Ammon's horn (tissue), 1 donor: ENCODE measurements around the gene PRR14L.
"Not testable (repeated sequence)": the region's sequence is repeated elsewhere in the genome, so short reads cannot be mapped to it uniquely, and the experiment has no call there.

Source experiments
- DNase-seq: peaks from one replicate; pipeline ENCODE4 v3.0.0-alpha.2; 2016; ENCODE audit warnings: low spot score

The PRR14L gene

DNA sequence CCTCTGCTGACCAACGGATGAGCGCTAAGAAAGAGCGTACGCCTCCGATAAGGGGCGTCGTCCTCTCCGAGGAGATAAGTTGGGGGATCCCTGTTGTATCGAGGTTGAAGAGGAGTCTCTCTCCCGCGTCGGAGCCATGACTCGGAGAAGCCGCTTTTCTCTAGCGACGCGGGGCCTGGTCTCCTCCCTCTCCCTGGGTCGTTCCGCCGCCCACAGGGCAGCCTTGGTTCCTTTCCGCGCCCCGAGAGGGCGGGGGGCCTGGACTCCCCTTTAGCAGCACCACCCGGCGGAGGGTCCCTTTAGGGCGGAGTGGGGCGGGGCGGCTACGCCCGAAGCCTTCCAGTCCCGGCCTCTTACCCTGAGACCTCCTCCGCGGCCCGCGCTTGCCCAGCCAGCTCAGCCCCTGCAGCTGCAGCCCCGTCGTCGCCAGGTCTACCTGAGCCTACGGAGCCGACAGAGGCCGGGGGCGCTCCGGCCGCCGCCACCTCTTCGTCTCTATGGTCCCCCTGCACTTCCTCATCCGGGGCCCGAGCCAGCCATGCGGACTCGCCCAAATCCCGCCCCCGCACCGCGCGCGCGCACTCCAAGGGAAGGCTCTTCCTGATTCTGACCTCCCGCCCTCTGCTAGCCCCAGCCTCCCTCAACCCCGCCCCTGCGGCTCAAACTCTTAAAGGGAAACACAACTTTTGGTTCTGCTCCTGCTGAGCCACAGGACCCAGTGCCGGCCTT is at the start of gene PRR14L:
PRR14L (minus strand) TSS at position 497 of the 729 bp plus-strand sequence. CDS start 11,272 bp downstream, outside the sequence.
- peak; percentile 99 for DNase-seq

DNA sequence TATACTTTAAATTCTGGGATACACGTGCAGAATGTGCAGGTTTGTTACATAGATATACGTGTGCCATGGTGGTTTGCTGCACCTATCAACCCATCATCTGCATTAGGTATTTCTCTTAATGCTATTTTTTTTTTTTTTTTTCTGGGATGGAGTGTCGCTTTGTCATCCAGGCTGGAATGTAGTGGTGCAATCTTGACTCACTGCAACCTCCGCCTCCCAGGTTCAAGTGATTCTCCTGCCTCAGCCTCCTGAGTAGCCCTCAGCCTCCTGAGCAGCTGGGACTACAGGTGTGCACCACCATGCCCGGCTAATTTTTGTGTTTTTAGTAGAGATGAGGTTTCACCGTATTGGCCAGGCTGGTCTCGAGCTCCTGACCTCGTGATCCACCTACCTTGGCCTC is 49.4 kb upstream of the PRR14L start:
- not testable (repeated sequence) for DNase-seq

DNA sequence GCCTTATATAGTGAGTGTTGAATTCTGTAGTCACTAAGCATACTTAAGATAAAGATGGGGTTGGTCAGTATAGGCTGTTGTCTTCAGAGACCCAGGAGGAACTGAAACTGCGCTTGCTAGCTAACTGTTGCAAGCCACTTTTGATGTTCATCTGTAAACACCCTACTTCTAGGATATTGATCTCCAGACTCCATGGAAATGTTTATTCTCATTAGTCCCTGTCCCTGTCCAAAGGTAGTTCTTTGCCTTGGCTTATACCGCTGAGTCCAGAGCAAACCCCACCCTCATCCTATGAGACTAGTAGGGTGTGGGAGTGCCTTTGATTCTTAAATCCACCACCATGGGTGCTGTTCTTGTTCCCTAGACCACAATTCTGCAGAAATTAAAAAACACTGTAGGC is 40.3 kb upstream of the PRR14L start:
- peak; percentile 59 for DNase-seq

DNA sequence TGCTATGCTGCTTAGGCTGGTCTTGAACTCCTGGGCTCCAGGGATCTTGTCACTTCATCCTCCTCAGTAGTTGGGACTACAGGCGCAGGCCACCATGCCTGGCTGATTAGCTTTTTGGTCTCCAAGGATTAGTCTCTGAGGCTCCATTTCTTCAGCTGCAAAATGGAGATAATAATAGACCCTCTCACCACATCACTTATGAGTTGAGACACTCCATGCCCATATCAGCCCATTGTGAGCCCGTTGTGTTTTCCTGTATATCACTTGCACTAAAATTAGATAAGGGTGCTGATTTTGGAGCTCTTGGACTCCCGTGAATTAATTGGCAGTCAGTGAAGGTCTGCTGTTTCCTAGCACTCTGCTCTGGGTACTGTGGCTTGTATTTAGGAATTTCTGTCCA is 39.9 kb upstream of the PRR14L start:
- no peak for DNase-seq

DNA sequence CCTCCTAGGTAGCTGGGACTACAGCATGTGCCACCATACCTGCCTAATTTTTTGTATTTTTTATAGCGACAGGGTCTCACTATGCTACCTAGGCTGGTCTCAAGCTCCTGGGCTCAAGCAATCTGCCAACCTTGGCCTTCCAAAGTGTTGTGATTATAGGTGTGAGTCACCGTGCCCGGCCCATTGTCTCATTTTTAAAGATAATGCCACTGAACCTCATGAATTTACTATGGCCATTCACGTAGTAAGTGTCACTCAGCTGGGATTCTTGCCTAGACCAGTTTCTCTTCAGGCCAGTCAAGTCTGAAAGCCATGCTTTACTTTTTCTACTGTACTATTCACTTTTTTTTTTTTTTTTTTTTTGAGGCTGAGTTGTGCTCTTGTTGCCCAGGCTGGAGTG is 26.3 kb upstream of the PRR14L start:
- DNase-seq, result no peak

DNA sequence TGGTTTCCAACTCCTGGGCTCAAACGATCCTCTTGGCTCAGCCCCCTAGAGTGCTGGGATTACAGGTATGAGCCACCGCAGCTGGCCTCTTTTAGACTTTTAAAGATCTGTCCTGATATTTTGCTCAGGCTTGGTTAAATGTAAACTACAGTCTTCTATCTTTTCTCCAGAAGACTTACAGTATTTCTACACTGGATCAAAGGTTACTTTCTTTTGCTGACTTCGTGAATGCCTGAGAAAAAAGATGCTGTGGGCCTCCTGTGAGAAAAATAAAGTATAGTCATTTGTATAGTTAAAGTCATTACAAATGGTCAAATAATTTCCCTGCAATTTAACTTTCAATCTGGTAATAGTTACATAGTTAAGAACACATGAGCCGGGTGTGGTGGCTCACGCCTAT is 23.5 kb upstream of the PRR14L start:
- DNase-seq, result no peak

DNA sequence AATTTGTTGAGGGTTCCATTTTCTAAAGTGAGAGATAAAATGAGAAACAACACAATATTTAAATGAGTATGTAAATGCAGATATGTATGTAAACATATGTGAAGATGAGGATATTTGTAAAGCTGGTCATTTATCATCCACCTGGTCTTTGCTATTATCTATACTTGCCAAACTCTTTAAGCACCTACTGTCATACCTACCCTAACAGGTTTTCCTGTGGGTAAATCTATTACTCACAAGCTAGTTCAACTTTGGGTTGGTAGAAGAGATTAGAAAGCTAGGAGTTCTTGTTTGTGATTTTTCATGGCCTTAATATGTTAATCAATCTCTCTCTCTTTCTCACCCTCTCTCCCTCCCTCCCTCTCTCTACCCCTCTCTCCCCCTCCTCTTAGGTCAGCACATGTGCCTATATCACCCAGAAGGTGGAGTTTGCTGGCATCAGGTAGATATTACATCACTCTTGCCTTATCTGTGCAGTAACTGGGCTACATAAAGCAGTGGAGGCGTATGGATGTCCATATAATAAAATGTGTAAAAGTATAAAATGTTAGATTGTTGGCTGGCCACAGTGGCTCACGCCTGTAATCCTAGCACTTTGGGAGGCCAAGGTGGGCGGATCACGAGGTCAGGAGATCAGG is 18.6 kb upstream of the PRR14L start:
- DNase-seq, result no peak

DNA sequence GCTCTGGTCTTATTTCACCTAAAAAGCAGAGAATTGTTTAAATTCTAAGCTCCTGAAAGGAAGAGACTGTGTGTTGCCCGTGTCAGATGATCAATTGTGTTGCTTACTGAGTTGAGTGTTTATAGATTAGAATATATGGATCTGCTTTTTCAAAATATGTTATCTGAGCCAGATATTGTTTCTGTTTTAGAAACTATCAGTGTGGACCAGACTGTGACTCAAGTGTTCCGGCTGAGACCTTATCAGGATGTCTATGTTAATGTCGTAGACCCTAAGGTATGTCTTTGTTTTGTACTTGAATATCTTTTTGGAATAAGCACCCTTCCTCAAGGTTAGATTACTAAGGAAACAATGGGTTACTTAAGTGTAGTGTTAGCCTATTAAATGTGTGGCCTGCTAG is 14.9 kb upstream of the PRR14L start:
- no peak for DNase-seq

DNA sequence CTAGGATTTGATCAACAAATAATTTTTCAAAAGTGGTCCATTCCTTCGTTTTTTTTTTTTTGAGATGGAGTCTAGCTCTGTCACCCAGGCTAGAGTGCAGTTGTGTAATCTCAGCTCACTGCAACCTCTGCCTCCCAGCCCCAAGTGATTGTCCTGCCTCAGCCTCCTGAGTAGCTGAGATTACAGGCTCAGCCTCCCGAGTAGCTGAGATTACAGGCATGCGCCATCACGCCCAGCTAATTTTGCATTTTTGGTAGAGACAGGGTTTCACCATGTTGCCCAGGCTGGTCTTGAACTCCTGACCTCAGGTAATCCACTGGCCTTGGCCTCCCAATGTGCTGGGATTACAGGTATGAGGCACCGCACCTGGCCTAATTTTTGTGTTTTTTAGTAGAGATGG is 8.9 kb upstream of the PRR14L start:
- not testable (repeated sequence) for DNase-seq

DNA sequence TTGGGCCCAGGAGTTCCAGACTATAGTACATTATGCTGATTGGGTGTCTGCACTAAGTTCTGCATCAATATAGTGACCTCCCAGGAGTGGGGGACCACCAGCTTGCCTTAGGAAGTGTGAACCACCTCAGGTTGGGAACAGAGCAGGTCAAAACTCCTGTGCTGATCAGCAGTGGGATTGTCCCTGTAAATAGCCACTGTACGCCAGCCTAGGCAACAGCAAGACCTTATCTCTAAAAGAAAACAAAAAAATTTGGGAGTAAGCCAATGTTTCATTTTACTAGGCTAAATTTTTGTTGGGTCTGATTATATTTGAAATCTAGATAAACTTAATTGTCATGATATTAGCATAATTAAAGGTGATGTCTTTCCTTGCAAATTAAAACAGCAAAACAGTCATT is 7.3 kb upstream of the PRR14L start:
- no peak for DNase-seq

DNA sequence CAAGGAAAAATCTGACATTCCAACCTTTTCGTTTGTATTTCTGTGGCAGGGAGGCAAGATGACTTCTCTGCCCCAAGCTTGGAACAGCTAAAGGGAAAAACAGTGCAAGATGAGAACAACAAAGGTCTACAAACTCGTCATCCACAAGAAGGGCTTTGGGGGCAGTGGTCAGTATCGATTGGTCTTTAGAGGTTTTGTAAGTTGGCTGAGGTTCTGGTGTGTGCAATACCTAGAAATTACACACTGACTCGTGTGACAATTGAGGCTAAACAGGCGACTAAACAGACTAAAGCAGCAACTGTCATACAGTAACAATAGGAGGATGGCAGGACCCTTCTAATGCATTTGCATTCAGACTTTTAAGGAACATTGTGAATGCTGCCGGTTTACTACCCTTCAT is 4.9 kb upstream of the PRR14L start:
- DNase-seq, result no peak

DNA sequence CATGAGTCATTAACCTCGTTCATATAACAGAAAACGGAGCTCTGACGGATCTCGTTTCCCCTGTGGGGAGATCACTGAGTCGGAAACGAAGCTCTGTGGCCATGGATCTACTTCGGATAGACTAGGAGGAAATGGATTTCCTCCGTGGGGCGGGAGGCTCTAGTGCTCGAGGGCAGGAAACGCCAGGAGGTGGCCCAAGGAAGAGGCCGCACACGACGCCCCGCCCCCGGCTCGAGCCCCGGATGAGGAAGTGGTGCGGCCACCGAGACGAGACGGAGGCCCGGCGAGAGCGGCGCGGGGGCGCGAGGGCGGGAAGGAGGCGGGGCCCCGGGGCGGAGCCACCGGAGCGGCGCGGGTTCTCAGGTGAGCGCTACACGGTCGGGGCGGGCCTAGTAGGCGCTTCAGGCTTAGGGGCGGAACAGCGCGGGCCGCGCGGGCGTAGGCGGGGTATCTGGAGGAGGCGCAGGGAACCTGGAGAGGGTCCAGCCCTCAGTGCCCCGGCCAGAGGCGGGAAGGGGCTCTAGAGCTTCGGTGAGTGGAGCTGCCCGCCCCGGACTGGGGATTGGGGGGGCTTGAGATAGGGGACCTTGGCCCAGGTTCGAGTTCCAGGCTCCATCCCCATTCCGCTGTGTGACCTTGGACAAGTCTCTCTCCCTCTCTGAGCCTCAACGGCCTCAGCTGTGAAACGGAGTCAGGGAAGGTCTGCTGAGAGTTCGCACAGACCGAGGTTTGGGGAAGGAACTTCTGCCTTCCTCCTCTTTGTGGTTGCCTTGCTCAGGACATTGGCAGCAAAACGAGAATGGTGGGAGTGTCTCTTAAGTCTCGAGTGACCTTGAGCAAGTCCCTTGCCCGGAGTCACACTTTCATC is 3.9 kb upstream of the PRR14L start, which contains the start of gene DEPDC5:
DEPDC5 (plus strand) TSS at position 386 of the 868 bp plus-strand sequence. CDS start 903 bp downstream, outside the sequence.
- DNase-seq, result peak; percentile 96

DNA sequence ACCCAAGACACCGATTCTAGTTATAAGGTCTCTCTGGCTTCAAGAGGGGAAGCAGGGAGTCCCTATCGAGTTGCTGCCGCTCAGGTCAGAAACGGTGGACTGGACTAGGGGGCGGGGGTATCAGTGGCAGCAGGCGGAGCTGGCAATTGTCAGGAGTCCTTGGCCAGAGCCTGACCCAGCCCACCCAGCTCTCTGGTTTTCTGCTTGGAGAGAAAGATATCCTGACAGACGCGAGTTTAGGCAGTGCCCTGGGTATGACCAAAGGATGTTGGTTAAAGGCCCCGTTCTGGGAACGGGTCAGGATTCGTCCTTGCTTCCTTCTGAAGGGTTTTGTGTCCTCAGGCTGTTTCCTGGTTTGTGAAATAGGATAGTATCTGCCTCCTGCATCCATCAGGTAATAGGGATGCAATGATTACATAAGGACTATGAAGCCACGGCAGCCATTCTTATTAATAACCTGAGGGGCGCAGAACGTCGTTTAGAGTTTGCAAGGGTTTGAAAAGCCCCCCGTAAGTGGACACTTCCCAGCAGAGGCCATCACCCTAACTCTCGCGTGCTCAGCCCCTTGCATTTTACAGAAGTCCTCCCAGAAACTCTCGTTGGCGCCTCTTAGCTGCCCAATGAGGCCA is 3.2 kb upstream of the PRR14L start:
- peak; percentile 34 for DNase-seq

DNA sequence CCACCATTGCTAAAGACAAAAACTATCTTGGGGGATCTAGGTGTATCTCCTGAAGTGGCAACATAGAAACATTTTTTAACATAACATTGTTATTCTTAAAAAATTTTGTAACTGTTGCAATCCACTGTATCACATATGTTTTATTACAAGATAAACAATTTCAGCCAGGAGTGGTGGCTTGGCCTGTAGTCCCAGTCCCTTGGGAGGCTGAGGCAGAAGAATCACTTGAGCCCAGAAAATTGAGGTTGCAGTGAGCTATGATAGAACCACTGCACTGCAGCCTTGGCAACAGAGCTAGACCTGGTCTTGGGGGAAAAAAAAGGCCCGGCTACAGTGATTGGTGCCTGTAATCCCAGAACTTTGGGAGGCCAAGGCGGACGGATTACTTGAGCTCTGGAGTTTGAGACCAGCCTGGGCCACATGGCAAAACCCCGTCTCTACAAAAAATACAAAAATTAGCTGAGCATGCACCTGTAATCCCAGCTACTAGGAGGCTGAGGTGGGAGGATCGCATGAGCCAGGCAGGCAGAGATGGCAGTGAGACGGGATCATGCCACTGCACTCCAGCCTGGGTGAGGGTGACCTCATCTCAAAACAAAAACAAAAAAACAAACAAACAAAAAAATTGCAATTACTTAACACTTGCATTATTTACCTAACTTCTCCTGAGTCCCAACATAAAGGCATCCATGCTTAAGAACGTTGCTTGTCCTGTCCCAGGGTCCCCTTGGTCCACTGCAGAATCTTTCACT is 2.3 kb upstream of the PRR14L start:
- DNase-seq, result no peak

DNA sequence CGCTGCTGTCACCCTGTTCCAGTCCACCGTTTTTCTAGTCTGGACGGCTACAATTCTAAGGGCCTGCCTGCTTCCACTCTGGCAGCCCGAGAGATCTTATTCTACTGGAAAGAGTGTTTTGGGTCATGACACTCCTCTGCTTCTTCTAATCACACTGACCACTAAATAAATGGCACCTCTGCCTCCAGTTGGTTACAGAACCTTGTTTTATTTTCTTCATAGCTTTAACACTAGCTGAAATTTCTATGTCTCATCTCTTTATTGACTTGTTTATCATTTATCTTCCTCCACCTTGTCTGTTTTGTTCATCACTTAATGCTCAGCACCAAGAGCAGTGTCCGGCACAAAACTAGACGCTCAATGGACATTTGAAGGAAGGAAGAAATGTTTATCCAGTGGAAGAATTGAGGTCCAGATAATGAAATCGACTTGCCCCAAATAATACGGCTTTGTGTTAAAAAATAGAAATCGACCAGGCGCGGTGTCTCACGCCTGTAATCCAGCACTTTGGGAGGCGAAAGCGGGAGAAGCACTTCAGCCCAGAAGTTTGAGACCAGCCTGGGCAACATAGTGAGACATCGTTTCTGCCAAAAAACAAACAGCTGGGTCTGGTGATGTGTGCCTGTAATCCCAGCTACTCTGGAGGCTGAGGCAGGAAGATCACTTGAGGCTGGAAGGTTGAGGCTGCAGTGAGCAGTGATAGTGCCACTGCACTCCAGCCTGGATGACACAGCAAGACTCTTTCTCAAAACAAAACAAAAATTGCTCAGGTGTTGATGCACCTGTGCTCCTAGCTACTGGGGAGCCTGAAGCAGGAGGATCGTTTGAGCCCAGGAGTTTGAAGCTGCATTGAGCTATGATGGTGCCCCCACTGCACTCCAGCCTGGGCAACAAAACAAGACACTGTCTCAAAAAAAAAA is 693 bp upstream of the PRR14L start:
- DNase-seq, result no peak

DNA sequence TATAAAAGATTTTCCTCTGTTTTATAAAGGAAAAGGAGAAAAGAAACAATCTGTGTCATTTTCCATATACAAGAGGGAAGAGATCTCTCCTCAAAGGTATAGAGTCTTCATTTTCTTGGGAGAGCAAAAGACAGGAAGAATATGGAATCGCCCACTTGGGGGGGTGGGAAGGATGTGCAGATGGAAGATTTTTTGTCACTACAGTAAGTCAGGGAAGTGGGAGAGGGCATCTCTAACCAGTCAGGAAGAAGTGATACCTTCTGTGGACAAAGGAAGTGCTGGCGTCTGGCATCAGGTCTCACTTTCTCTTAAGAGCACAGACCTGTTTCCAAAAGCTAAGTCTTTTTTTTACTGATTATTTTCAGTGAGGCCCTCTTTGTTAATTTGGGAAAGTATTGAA is 1.4 kb downstream of the PRR14L start:
- DNase-seq, result no peak

DNA sequence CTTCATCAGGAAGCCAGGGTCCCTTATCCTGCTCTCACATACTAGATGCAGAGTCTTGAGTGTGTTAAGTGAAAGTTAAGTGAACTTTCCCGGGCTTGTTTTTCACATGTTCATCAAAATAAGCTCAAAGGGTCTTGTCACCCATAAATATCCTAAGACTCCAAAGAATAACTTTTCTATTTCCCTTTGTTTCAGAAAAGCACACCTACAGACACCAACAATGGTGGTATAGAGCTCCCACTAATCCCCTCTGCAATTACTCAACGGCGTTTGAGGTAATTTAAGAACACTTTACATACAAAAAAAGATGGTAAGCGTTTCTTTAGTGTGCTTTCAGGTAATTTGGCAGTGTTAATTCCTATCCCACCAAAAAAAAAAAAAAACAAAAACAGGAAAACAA is 2.5 kb downstream of the PRR14L start:
- no peak for DNase-seq

DNA sequence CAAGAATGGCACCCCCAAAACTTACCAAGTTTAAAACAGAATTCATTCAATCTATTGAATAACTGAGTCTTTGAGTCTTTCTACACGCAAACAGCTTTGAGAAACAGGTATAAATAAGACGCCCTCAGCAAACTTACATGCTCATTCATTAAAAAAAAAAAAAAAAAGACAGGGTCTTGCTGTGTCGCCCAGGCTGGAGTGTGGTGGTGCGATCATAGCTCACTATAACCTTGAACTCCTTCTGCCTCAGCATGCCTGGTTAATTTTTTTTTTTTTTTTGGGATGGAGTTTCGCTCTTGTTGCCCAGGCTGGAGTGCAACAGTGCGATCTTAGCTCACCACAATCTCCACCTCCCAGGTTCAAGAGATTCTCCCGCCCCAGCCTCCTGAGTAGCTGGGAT is 6.1 kb downstream of the PRR14L start:
- DNase-seq, result no peak

DNA sequence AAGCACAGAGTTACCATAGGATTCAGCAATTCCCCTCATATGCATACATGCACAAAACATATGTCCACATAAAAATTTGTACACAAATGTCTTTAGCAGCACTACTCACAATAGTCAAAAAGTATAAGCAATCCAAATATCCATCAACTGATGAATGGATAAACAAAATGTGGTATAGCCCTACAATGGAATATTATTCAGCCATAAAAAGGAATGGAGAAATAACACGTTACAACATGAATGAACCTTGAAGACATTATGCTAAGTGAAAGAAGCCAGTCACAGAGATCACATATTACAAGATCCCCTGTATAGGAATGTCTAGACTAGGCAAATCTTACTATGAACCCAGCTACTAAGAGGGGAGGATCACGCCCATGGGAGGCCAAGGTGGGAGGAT is 7.2 kb downstream of the PRR14L start:
- DNase-seq, result no peak

DNA sequence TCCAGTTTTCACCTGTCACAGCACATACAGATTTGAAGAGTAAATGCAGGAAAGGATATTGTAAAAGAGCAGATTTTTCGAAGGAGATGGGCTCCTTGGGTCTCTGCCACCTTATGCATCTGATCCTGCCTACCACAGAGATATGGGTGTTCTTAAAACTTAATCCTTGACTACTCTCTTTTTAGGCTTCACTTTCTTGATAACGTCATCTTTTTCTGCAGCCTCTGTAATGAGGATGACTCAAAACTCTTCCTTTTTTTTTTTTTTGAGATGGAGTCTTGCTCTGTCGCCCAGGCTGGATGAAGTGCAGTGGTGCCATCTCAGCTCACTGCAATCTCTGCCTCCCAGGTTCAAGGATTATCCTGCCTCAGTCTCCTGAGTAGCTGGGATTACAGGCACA is 7.8 kb downstream of the PRR14L start:
- DNase-seq, result no peak
